Parathyroid adenoma (tissue), 2 donors: ENCODE measurements around the gene ALX4.

ENCODE experiments used
- H2AFZ ChIP-seq: fragments of 300-600 bp; sonication (generic); one replicate; pipeline ENCODE4 v1.7.0; 2017; ENCODE audit warnings: antibody characterized with exemption, mild to moderate bottlenecking
- H3K27ac ChIP-seq: fragments of 300-600 bp; sonication (generic); one replicate; pipeline ENCODE4 v1.7.0; 2017
- H3K27me3 ChIP-seq: fragments of 300-600 bp; sonication (generic); one replicate; pipeline ENCODE4 v1.7.0; 2017; ENCODE audit warnings: low read length; ENCODE audit not compliant: control insufficient read depth, insufficient read depth
- H3K36me3 ChIP-seq: fragments of 300-600 bp; sonication (generic); one replicate; pipeline ENCODE4 v1.7.0; 2017; ENCODE audit warnings: low read length; ENCODE audit not compliant: control insufficient read depth, insufficient read depth
- H3K4me1 ChIP-seq: fragments of 300-600 bp; sonication (generic); one replicate; pipeline ENCODE4 v1.7.0; 2017; ENCODE audit warnings: control low read depth
- H3K4me2 ChIP-seq: fragments of 300-600 bp; sonication (generic); one replicate; pipeline ENCODE4 v1.7.0; 2017; ENCODE audit warnings: low read length
- H3K4me3 ChIP-seq: fragments of 300-600 bp; sonication (generic); one replicate; pipeline ENCODE4 v1.7.0; 2017; ENCODE audit warnings: low read depth, low read length
- H3K79me2 ChIP-seq: fragments of 300-600 bp; sonication (generic); one replicate; pipeline ENCODE4 v1.7.0; 2017; ENCODE audit warnings: control low read depth
- H3K9ac ChIP-seq: fragments of 300-600 bp; sonication (generic); one replicate; pipeline ENCODE4 v1.7.0; 2017; ENCODE audit warnings: mild to moderate bottlenecking
- H3K9me3 ChIP-seq: fragments of 300-600 bp; sonication (generic); one replicate; pipeline ENCODE4 v1.7.0; 2017; ENCODE audit warnings: low read length; ENCODE audit not compliant: control insufficient read depth
- CTCF ChIP-seq: fragments of 300-600 bp; sonication (generic); IDR thresholded peaks from one replicate; pipeline ENCODE4 v1.7.0; 2017; ENCODE audit warnings: antibody characterized with exemption, mild to moderate bottlenecking
- donor health status: primary hyperparathyroidism.

The ALX4 gene

GRCh38 chr11:44343778-44344422, 34.0 kb upstream of the ALX4 start:
- Histone ChIP-seq H3K9me3 (no peaks in the 10 kb centered on the region), H3K4me1 (no peaks in the 10 kb centered on the region), H2AFZ (no peak overlapping the region), H3K4me2 (no peak overlapping the region), H3K27ac (no peak overlapping the region), H3K36me3 (no peaks in the 10 kb centered on the region), H3K4me3 (no peak overlapping the region), H3K79me2 (no peaks in the 10 kb centered on the region), H3K9ac (no peak overlapping the region), H3K27me3 (no peaks in the 10 kb centered on the region)
- TF ChIP-seq CTCF, result no peak

- no peaks in the 10 kb centered on the region for H3K9me3 ChIP-seq
- no peak overlapping the region for H3K9ac ChIP-seq
- H2AFZ ChIP-seq, result no peak overlapping the region
- no peaks in the 10 kb centered on the region for H3K79me2 ChIP-seq
- H3K27ac ChIP-seq, result no peak overlapping the region
- no peaks in the 10 kb centered on the region for H3K27me3 ChIP-seq
- no peak overlapping the region for H3K4me2 ChIP-seq
- no peaks in the 10 kb centered on the region for H3K36me3 ChIP-seq
- H3K4me3 ChIP-seq, result no peak overlapping the region
- no peaks in the 10 kb centered on the region for H3K4me1 ChIP-seq
- no peak for TF ChIP-seq CTCF
Observed at GRCh38 chr11:44342616-44343015, 32.7 kb upstream of the ALX4 start.

- no peak for TF ChIP-seq CTCF
- H3K9ac ChIP-seq, result no peak overlapping the region
- no peak overlapping the region for H2AFZ ChIP-seq
- no peaks in the 10 kb centered on the region for H3K9me3 ChIP-seq
- H3K79me2 ChIP-seq, result no peaks in the 10 kb centered on the region
- no peaks in the 10 kb centered on the region for H3K27me3 ChIP-seq
- no peak overlapping the region for H3K4me2 ChIP-seq
- H3K4me1 ChIP-seq, result no peaks in the 10 kb centered on the region
- no peak overlapping the region for H3K4me3 ChIP-seq
- no peak overlapping the region for H3K27ac ChIP-seq
- no peaks in the 10 kb centered on the region for H3K36me3 ChIP-seq
Observed at GRCh38 chr11:44340656-44341055, 30.7 kb upstream of the ALX4 start.

- Histone ChIP-seq H3K27me3 (no peaks in the 10 kb centered on the region), H3K9me3 (no peaks in the 10 kb centered on the region), H3K4me2 (no peak overlapping the region), H3K36me3 (no peaks in the 10 kb centered on the region), H3K9ac (no peak overlapping the region), H2AFZ (no peak overlapping the region), H3K27ac (no peak overlapping the region), H3K79me2 (no peaks in the 10 kb centered on the region), H3K4me1 (no peaks in the 10 kb centered on the region), H3K4me3 (no peak overlapping the region)
- TF ChIP-seq CTCF, result no peak
Observed at GRCh38 chr11:44339530-44339883, 29.6 kb upstream of the ALX4 start.

- H3K79me2 ChIP-seq, result no peaks in the 10 kb centered on the region
Observed at GRCh38 chr11:44338698-44339529, 29.0 kb upstream of the ALX4 start.

More at GRCh38 chr11:44338698-44339529, 29.0 kb upstream of the ALX4 start:
- no peak overlapping the region for H3K4me2 ChIP-seq
- H3K4me1 ChIP-seq, result no peaks in the 10 kb centered on the region
- no peak overlapping the region for H3K9ac ChIP-seq
- H3K4me3 ChIP-seq, result no peak overlapping the region
- H3K27me3 ChIP-seq, result no peaks in the 10 kb centered on the region
- H3K9me3 ChIP-seq, result no peaks in the 10 kb centered on the region
- no peak overlapping the region for H2AFZ ChIP-seq
- no peak for TF ChIP-seq CTCF
- H3K27ac ChIP-seq, result no peak overlapping the region
- H3K36me3 ChIP-seq, result no peaks in the 10 kb centered on the region
